ENCODE results near the gene RFFL. TPM values are rescaled to one million over a fixed set of nuclear protein-coding genes. Genes with fewer than 3 reads are reported as not detected.

The RFFL gene
- total and polyA plus RNA-seq, 9 of the 15 experiments (the other 6 are each of a cell fraction or from before 2014, with no cell fraction given), result 3.4 to 18.1 (median 12.8) TPM

- TF ChIP-seq TSC22D4 (tag; IDR thresholded peaks at IDR 0.05) (no peak), ZFX (CRISPR knock-in tag; IDR thresholded peaks at IDR 0.05) (no peak), CBFB (CRISPR knock-in tag; IDR thresholded peaks at IDR 0.05) (no peak), XRCC4 (IDR thresholded peaks at IDR 0.05; ENCODE audit: extremely low read depth, insufficient read depth, insufficient read length) (no peak), BACH1 (tag; IDR thresholded peaks at IDR 0.05) (no peak), ZNF282 (CRISPR knock-in tag; IDR thresholded peaks at IDR 0.05) (no peak), EP300 (IDR thresholded peaks at IDR 0.05; ENCODE audit: low read length) (peak; percentile 89), ZNF639 (CRISPR knock-in tag; conservative IDR thresholded peaks at IDR 0.05 in 1 of 2, IDR thresholded peaks at IDR 0.05 in 1 of 2) (peak in 1 of 2 experiments; percentile 40; a peak in 1 of 4 replicates), PTTG1 (tag; IDR thresholded peaks at IDR 0.05; ENCODE audit: low read depth) (no peak), NR1H2 (CRISPR knock-in tag; IDR thresholded peaks at IDR 0.05) (no peak), TCF3 (CRISPR knock-in tag; IDR thresholded peaks at IDR 0.05) (peak; percentile 70), NR2C1 (IDR thresholded peaks at IDR 0.05) (no peak), NR2C1 (tag; IDR thresholded peaks at IDR 0.05) (no peak), MAZ (CRISPR knock-in tag; conservative IDR thresholded peaks at IDR 0.05 in 1 of 2, IDR thresholded peaks at IDR 0.05 in 1 of 2) (no peak), SNRNP70 (optimal IDR thresholded peaks at IDR 0.05; ENCODE audit: low read depth, low read length) (no peak), ZNF584 (CRISPR knock-in tag; IDR thresholded peaks at IDR 0.05; ENCODE audit: low read depth) (no peak), TGIF2 (CRISPR knock-in tag; IDR thresholded peaks at IDR 0.05) (no peak), NR2C2 (CRISPR knock-in tag; IDR thresholded peaks at IDR 0.05) (no peak), NR2C2 (tag; IDR thresholded peaks at IDR 0.05) (no peak), SRSF1 (IDR thresholded peaks at IDR 0.05; ENCODE audit: low read depth, low read length) (no peak), HDAC1 (IDR thresholded peaks at IDR 0.05) (no peak; a peak in 1 of 4 replicates), STAG1 (CRISPR knock-in tag; IDR thresholded peaks at IDR 0.05; ENCODE audit: borderline replicate concordance) (no peak)
- TF ChIP-seq, protein P1, sequence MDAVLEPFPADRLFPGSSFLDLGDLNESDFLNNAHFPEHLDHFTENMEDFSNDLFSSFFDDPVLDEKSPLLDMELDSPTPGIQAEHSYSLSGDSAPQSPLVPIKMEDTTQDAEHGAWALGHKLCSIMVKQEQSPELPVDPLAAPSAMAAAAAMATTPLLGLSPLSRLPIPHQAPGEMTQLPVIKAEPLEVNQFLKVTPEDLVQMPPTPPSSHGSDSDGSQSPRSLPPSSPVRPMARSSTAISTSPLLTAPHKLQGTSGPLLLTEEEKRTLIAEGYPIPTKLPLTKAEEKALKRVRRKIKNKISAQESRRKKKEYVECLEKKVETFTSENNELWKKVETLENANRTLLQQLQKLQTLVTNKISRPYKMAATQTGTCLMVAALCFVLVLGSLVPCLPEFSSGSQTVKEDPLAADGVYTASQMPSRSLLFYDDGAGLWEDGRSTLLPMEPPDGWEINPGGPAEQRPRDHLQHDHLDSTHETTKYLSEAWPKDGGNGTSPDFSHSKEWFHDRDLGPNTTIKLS (IDR thresholded peaks at IDR 0.05; ENCODE audit: borderline replicate concordance, low read depth), result peak; percentile 13; the same call in 1 of the 2 replicates
- TF ChIP-seq, protein P2, sequence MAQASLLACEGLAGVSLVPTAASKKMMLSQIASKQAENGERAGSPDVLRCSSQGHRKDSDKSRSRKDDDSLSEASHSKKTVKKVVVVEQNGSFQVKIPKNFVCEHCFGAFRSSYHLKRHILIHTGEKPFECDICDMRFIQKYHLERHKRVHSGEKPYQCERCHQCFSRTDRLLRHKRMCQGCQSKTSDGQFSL (CRISPR knock-in tag; IDR thresholded peaks at IDR 0.05), result no peak
- TF ChIP-seq, protein P2 (tag; IDR thresholded peaks at IDR 0.05), result no peak
Observed at GRCh38 chr17:34981538-34982241, 81.8 kb downstream of the RFFL start (continued).

All from K562 (cell line).